Endothelial cell of umbilical vein (primary cell): ENCODE data around the gene CEP128. TPM values are rescaled to one million over a fixed set of nuclear protein-coding genes. Genes with fewer than 3 reads are reported as not detected.

Experiments
- BruUV-seq: library from RNA; stranded (reverse); fragments of 400-500 nt; replicated peaks from 2 replicates; lab custom pipeline; 2021; lab: Mats Ljungman, UMichigan
- CTCF ChIA-PET: fragments of 300-600, 350-600 bp; sonication (Branson Sonifier 250); formaldehyde crosslinking; loops from one replicate; lab custom pipeline; 2021; ENCODE audit warnings: antibody characterized with exemption, inconsistent platforms; lab: Charles Lee
- POLR2A ChIA-PET: fragments of 300-600, 350-600 bp; sonication (Branson Sonifier 250); formaldehyde crosslinking; loops from one replicate; lab custom pipeline; 2021; ENCODE audit warnings: antibody characterized with exemption, inconsistent platforms; lab: Charles Lee
- DNase-seq: peaks from one replicate; pipeline ENCODE4 v3.0.0-alpha.2; 2011; ENCODE audit warnings: low read depth, low spot score
- FAIRE-seq: peaks from 2 replicates; lab custom pipeline; 2011; peaks lifted over from hg19 to GRCh38; lab: Jason Lieb, UNC
- H2AFZ ChIP-seq: 2 replicates; pipeline ENCODE4 v1.6.0; 2012; ENCODE audit warnings: low read depth, low read length, control low read depth, inconsistent platforms
- H3K27ac ChIP-seq: 2 replicates; pipeline ENCODE4 v1.5.1; 2011; ENCODE audit warnings: low read depth, mild to moderate bottlenecking, control low read depth, low read length, moderate library complexity; ENCODE audit not compliant: insufficient read depth
- H3K27me3 ChIP-seq, 2 experiments: 2 replicates each; pipeline versions ENCODE4 v1.6.0 to v1.6.1; 2011; ENCODE audit warnings: low read length in 2 of 2, mixed read lengths in 1 of 2; ENCODE audit not compliant: control insufficient read depth in 2 of 2, insufficient read depth in 2 of 2
- H3K36me3 ChIP-seq, 2 experiments: 2 replicates in 1 of 2; 3 replicates in 1 of 2; pipeline ENCODE4 v1.5.1; 2011; ENCODE audit warnings: low read length in 2 of 2, mild to moderate bottlenecking in 1 of 2, moderate library complexity in 1 of 2; ENCODE audit not compliant: control insufficient read depth in 2 of 2, insufficient read depth in 2 of 2; ENCODE audit errors: extremely low read depth in 1 of 2
- H3K4me1 ChIP-seq: 3 replicates; pipeline ENCODE4 v1.5.1; 2011; ENCODE audit warnings: mild to moderate bottlenecking, low read length; ENCODE audit not compliant: control insufficient read depth, insufficient read depth; ENCODE audit errors: extremely low read depth
- H3K4me2 ChIP-seq: 2 replicates; pipeline ENCODE4 v1.6.1; 2011; ENCODE audit warnings: low read length, control low read depth, mixed read lengths; ENCODE audit not compliant: insufficient read depth
- H3K4me3 ChIP-seq, 3 experiments: fragments of 200-600 bp in 1 of 3; sonication (generic), shearing (Covaris generic) in 1 of 3; replicated peaks in 1 of 3; 2 replicates each; pipeline ENCODE4 v1.5.1; 2011 to 2016; ENCODE audit warnings: control low read depth in 3 of 3, low read length in 3 of 3, mild to moderate bottlenecking in 2 of 3, inconsistent platforms in 1 of 3, low read depth in 1 of 3, moderate library complexity in 1 of 3; ENCODE audit not compliant: insufficient read depth in 1 of 3
- H3K79me2 ChIP-seq: 2 replicates; pipeline ENCODE4 v1.6.0; 2012; ENCODE audit warnings: low read length, inconsistent platforms; ENCODE audit not compliant: control insufficient read depth, insufficient read depth
- H3K9ac ChIP-seq: replicated peaks from 2 replicates; pipeline ENCODE3; 2011; ENCODE audit warnings: low read length, control low read depth; ENCODE audit not compliant: insufficient read depth; ENCODE audit errors: extremely low read depth
- H3K9me1 ChIP-seq: replicated peaks from 3 replicates; pipeline ENCODE4 v1.6.0; 2011; ENCODE audit warnings: mild to moderate bottlenecking, low read length; ENCODE audit not compliant: control insufficient read depth, insufficient read depth; ENCODE audit errors: extremely low read depth
- H3K9me3 ChIP-seq: replicated peaks from 2 replicates; pipeline ENCODE4 v1.5.1; 2012; ENCODE audit warnings: low read length, inconsistent platforms; ENCODE audit not compliant: control insufficient read depth, insufficient read depth
- H4K20me1 ChIP-seq: replicated peaks from 2 replicates; pipeline ENCODE3; 2011; ENCODE audit warnings: mild to moderate bottlenecking, low read length; ENCODE audit not compliant: control insufficient read depth, insufficient read depth; ENCODE audit errors: extremely low read depth
- EZH2 ChIP-seq: IDR thresholded peaks from 2 replicates; pipeline ENCODE4 v1.6.1; 2012; ENCODE audit warnings: borderline replicate concordance, low read depth, mild to moderate bottlenecking, moderate library complexity, low read length, inconsistent platforms; ENCODE audit not compliant: severe bottlenecking
- FOS ChIP-seq: IDR thresholded peaks from 2 replicates; pipeline ENCODE4 v1.6.1; 2011; ENCODE audit warnings: mild to moderate bottlenecking, low read length, moderate library complexity, borderline replicate concordance; ENCODE audit not compliant: insufficient read depth
- GATA2 ChIP-seq: IDR thresholded peaks from 2 replicates; pipeline ENCODE4 v1.7.0; 2011; ENCODE audit warnings: low read depth, mild to moderate bottlenecking, moderate library complexity, mixed read lengths, low read length; ENCODE audit not compliant: insufficient read length, insufficient read depth
- JUN ChIP-seq: IDR thresholded peaks from 2 replicates; pipeline ENCODE4 v1.6.1; 2011; ENCODE audit warnings: borderline replicate concordance, low read depth; ENCODE audit not compliant: insufficient read length, insufficient read depth
- MAX ChIP-seq: IDR thresholded peaks from 2 replicates; pipeline ENCODE4 v1.6.1; 2011; ENCODE audit not compliant: insufficient read depth, insufficient read length
- MYC ChIP-seq: IDR thresholded peaks from one replicate; pipeline ENCODE4 v1.6.1; 2011; ENCODE audit warnings: mild to moderate bottlenecking, low read depth, low read length
- POLR2A ChIP-seq: IDR thresholded peaks from 2 replicates; pipeline ENCODE4 v1.6.1; 2012; ENCODE audit warnings: low read depth, mild to moderate bottlenecking, control low read depth, low read length
- POLR2AphosphoS5 ChIP-seq: IDR thresholded peaks from 2 replicates; pipeline ENCODE4 v1.6.1; 2012; ENCODE audit warnings: low read depth, mild to moderate bottlenecking, control low read depth, low read length, moderate library complexity; ENCODE audit not compliant: insufficient read depth
- dilution Hi-C: fragments of 300-500 bp; cut with MboI; formaldehyde crosslinking; loops from one replicate; pipeline ENCODE4 v1.15.0; 2019; ENCODE audit warnings: low sequenced_read_pairs; ENCODE audit not compliant: extremely low pct_ligation_motif_present
- intact Hi-C: fragments of 100-400 bp; cut with micrococcal nuclease; formaldehyde crosslinking; loops from one replicate; pipeline ENCODE4 v1.10.0; 2022
- polyA plus RNA-seq, 4 experiments: library from polyadenylated mRNA; depleted of rRNA in 3 of 4; stranded (reverse) in 3 of 4; unstranded in 1 of 4; fragments of >200 nt; gene quantifications; 2 replicates each; pipeline versions ENCODE4 v1.2.1 to v1.2.3, GENCODE V29; 2011 to 2012; ENCODE audit warnings: missing spikeins in 1 of 4
- total RNA-seq: library from RNA; stranded (reverse); gene quantifications from 2 replicates; pipeline ENCODE4 v1.2.3, GENCODE V29; 2021
- TF ChIP-seq, protein P1 (sequence below), 2 donors: IDR thresholded peaks; 1 replicate in 1 of 2; 2 replicates in 1 of 2; pipeline ENCODE4 v1.5.1; 2011; ENCODE audit warnings: low read length in 2 of 2, mild to moderate bottlenecking in 2 of 2, moderate library complexity in 2 of 2, control low read depth in 1 of 2, inconsistent platforms in 1 of 2, low read depth in 1 of 2; ENCODE audit not compliant: insufficient read depth in 1 of 2; ENCODE audit errors: extremely low read depth in 1 of 2

CEP128 gene
- total and polyA plus RNA-seq, 2 donors (not counting 3 experiments of a cell fraction or from before 2014, with no cell fraction given): 0.91 to 23.7 TPM

DNA sequence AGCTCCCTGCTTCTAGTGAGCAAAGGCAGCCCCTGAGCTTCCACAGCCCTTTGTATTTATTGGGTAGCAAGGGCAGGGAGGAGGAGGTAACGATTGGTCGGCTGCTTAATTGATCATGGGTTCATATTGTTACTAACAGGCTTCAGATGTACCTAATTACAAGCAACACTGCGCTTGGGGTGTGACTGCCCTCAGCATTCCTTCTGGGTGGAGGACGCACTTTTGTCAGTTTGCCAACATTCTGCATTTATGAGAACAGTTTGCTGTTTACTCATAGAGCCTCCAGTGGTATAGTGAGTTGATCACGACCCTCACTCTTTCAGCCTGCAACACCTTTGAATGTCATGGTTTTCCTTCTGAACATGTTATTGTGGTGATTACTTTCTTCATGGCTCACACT lies 23.5 kb upstream of the CEP128 start:
- Histone ChIP-seq H3K4me2 (no peak overlapping the region), H3K4me1 (no peaks in the 10 kb centered on the region), H3K9me1 (no peaks in the 10 kb centered on the region), H3K27me3 (peaks cover 0 to 2% of the 10 kb centered on the region in 2 experiments), H4K20me1 (no peaks in the 10 kb centered on the region), H3K4me3 (no peak overlapping the region), H3K79me2 (no peaks in the 10 kb centered on the region), H3K9ac (no peak overlapping the region), H3K36me3 (no peaks in the 10 kb centered on the region), H3K27ac (no peak overlapping the region), H3K9me3 (no peaks in the 10 kb centered on the region), H2AFZ (no peak overlapping the region)
- FAIRE-seq: no peak
- CTCF ChIA-PET: no interaction called here
- no TSS peak for BruUV-seq
- DNase-seq: no peak
- intact Hi-C loops: no loop called here
- dilution Hi-C loops: no loop called here
- POLR2A ChIA-PET: no interaction called here
- TF ChIP-seq POLR2A (no peak), EZH2 (no peak), POLR2AphosphoS5 (no peak), FOS (no peak), MYC (no peak), GATA2 (no peak), JUN (no peak), MAX (no peak)
- TF ChIP-seq, protein P1, sequence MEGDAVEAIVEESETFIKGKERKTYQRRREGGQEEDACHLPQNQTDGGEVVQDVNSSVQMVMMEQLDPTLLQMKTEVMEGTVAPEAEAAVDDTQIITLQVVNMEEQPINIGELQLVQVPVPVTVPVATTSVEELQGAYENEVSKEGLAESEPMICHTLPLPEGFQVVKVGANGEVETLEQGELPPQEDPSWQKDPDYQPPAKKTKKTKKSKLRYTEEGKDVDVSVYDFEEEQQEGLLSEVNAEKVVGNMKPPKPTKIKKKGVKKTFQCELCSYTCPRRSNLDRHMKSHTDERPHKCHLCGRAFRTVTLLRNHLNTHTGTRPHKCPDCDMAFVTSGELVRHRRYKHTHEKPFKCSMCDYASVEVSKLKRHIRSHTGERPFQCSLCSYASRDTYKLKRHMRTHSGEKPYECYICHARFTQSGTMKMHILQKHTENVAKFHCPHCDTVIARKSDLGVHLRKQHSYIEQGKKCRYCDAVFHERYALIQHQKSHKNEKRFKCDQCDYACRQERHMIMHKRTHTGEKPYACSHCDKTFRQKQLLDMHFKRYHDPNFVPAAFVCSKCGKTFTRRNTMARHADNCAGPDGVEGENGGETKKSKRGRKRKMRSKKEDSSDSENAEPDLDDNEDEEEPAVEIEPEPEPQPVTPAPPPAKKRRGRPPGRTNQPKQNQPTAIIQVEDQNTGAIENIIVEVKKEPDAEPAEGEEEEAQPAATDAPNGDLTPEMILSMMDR (IDR thresholded peaks at IDR 0.05; ENCODE audit: extremely low read depth in 1 of 2, insufficient read depth in 1 of 2, low read depth in 1 of 2, low read length in 2 of 2): no peak
